ENCODE data around the gene CCDC8. TPM values are rescaled to one million over a fixed set of nuclear protein-coding genes. Genes with fewer than 3 reads are reported as not detected.
A peak's percentile ranks its signal among the peaks of the same experiment; 100 is the strongest.

CCDC8 gene
- total and polyA plus RNA-seq, 9 of the 15 experiments (the other 6 are each of a cell fraction or from before 2014, with no cell fraction given), result 0.68 to 30.8 (median 15.6) TPM

GRCh38 chr19:46404055-46404752, 9.2 kb downstream of the CCDC8 start:
- Histone ChIP-seq H3K27me3 (ENCODE audit: control insufficient read depth in 2 of 2, insufficient read depth in 2 of 2, low read length in 2 of 2) (0 out of 5 replicates have a peak, but pooled peaks cover 0 to 2% of the 10 kb centered on the region in 2 experiments), H3K36me3 (ENCODE audit: control insufficient read depth, insufficient read depth, low read length) (no peaks in the 10 kb centered on the region; the same call in 2 of the 3 replicates), H4K20me1 (replicated peaks; ENCODE audit: control insufficient read depth, insufficient read depth, low read length) (no peaks in the 10 kb centered on the region), H3K4me3 (no peak overlapping the region), H3K9me3 (replicated peaks; ENCODE audit: control insufficient read depth, insufficient read depth, low read depth, low read length) (no peaks in the 10 kb centered on the region), H3K4me1 (replicated peaks in 1 of 2; ENCODE audit: control insufficient read depth in 2 of 2, insufficient read depth in 2 of 2, low read length in 2 of 2) (peaks cover 16 to 28% of the 10 kb centered on the region in 2 experiments), H3K4me2 (ENCODE audit: insufficient read depth, low read length) (peak overlapping the region; percentile 54; the same call in 1 of the 2 replicates), H3K79me2 (ENCODE audit: control insufficient read depth, insufficient read depth, low read length) (no peaks in the 10 kb centered on the region), H2AFZ (ENCODE audit: low read depth, low read length) (peak overlapping the region; percentile 88), H3K27ac (ENCODE audit: extremely low read depth, low read depth, low read length) (peak overlapping the region; percentile 37; the same call in 2 of the 3 replicates), H3K9ac (ENCODE audit: insufficient read depth in 1 of 2, low read depth in 2 of 2, low read length in 2 of 2) (peak overlapping the region; percentile 24 to 78; a peak in 3 of 4 replicates), H3K9me1 (ENCODE audit: control insufficient read depth, insufficient read depth, low read length) (no peaks in the 10 kb centered on the region)
- CTCF ChIA-PET (ENCODE audit: low intra/inter-chr PET ratio), result interaction anchor here (2.2 to 13.2 kb wide), 2 partner anchors 83 to 109 kb away, joined by 7 to 325 read pairs; no protein-coding TSS in a partner anchor
- in situ Hi-C loops (cut with MboI), result no loop called here
- ATAC-seq (peak; percentile 24), DNase-seq (ENCODE audit: extremely low read depth in 1 of 4, low spot score in 3 of 4) (peak; percentile 33 to 58 (median 48)), FAIRE-seq (no peak)
- intact Hi-C loops (cut with micrococcal nuclease), result loop anchor here (2.0 kb wide), 1 partner anchor 29 kb away; no protein-coding TSS in a partner anchor
- 47% methylated on average over 32 of the region's 36 CpGs for WGBS (ENCODE audit: insufficient coverage, low coverage, missing lambda C conversion rate)
- BruUV-seq (replicated peaks), result no TSS peak
- POLR2A ChIA-PET, result interaction anchor here (1.0 to 2.4 kb wide), 2 partner anchors 9 to 104 kb away, joined by 3 to 9 read pairs; partner anchors contain the start of gene CCDC8
- TF ChIP-seq ZNF707 (CRISPR knock-in tag; conservative IDR thresholded peaks at IDR 0.05), result no peak
- no peak for TF ChIP-seq SIX5 (IDR thresholded peaks at IDR 0.05; ENCODE audit: borderline replicate concordance in 1 of 2, insufficient read depth in 1 of 2, low read depth in 1 of 2, low read length in 2 of 2)
- TF ChIP-seq, protein P1, sequence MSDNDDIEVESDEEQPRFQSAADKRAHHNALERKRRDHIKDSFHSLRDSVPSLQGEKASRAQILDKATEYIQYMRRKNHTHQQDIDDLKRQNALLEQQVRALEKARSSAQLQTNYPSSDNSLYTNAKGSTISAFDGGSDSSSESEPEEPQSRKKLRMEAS (CRISPR knock-in tag; IDR thresholded peaks at IDR 0.05), result peak; percentile 42; the same call in 1 of the 2 replicates
- TF ChIP-seq KAT7 (CRISPR knock-in tag; IDR thresholded peaks at IDR 0.05; ENCODE audit: borderline replicate concordance), result no peak
- TF ChIP-seq E2F3 (CRISPR knock-in tag; IDR thresholded peaks at IDR 0.05), result no peak
- TF ChIP-seq CTCF (IDR thresholded peaks at IDR 0.05 in 2 of 3, conservative IDR thresholded peaks at IDR 0.05 in 1 of 3; ENCODE audit: insufficient read depth in 2 of 3, low read depth in 1 of 3, low read length in 3 of 3), result peak in 2 of 3 experiments; percentile 1 to 24; a peak in 4 of 6 replicates
- TF ChIP-seq, protein P2, sequence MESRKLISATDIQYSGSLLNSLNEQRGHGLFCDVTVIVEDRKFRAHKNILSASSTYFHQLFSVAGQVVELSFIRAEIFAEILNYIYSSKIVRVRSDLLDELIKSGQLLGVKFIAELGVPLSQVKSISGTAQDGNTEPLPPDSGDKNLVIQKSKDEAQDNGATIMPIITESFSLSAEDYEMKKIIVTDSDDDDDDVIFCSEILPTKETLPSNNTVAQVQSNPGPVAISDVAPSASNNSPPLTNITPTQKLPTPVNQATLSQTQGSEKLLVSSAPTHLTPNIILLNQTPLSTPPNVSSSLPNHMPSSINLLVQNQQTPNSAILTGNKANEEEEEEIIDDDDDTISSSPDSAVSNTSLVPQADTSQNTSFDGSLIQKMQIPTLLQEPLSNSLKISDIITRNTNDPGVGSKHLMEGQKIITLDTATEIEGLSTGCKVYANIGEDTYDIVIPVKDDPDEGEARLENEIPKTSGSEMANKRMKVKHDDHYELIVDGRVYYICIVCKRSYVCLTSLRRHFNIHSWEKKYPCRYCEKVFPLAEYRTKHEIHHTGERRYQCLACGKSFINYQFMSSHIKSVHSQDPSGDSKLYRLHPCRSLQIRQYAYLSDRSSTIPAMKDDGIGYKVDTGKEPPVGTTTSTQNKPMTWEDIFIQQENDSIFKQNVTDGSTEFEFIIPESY (CRISPR knock-in tag; IDR thresholded peaks at IDR 0.05), result peak; percentile 82
- no peak for TF ChIP-seq ATF4 (CRISPR knock-in tag; IDR thresholded peaks at IDR 0.05)
- peak; percentile 48; the same call in 1 of the 2 replicates for TF ChIP-seq KLF13 (tag; IDR thresholded peaks at IDR 0.05; ENCODE audit: borderline replicate concordance, low read depth)
- peak; percentile 25 for TF ChIP-seq PRDM10 (IDR thresholded peaks at IDR 0.05; ENCODE audit: partially characterized antibody)
